RWPE1 (cell line): ENCODE data around the gene TMEM253.

ENCODE experiments used
- CTCF ChIA-PET: fragments of 350-600 bp; sonication (Branson Sonifier 250); formaldehyde crosslinking; extraction: SDS; loops from one replicate; lab custom pipeline; 2021; lab: Yijun Ruan, JAX
- POLR2A ChIA-PET: fragments of 400-600 bp; formaldehyde crosslinking; extraction: SDS; loops from one replicate; lab custom pipeline; 2020; ENCODE audit warnings: antibody characterized with exemption; ENCODE audit not compliant: low non-redundant PET; lab: Yijun Ruan, JAX
- DNase-seq: peaks from one replicate; pipeline ENCODE4 v3.0.0; 2012; ENCODE audit warnings: low spot score
- H3K27ac ChIP-seq: fragments of 450-650 bp; 2 replicates; pipeline ENCODE4 v1.5.1; 2017
- TF ChIP-seq, protein P1 (sequence below): fragments of 450-650 bp; conservative IDR thresholded peaks from 2 replicates; pipeline ENCODE4 v1.5.1; 2017; ENCODE audit warnings: low read depth, mild to moderate bottlenecking

TMEM253 gene

DNA sequence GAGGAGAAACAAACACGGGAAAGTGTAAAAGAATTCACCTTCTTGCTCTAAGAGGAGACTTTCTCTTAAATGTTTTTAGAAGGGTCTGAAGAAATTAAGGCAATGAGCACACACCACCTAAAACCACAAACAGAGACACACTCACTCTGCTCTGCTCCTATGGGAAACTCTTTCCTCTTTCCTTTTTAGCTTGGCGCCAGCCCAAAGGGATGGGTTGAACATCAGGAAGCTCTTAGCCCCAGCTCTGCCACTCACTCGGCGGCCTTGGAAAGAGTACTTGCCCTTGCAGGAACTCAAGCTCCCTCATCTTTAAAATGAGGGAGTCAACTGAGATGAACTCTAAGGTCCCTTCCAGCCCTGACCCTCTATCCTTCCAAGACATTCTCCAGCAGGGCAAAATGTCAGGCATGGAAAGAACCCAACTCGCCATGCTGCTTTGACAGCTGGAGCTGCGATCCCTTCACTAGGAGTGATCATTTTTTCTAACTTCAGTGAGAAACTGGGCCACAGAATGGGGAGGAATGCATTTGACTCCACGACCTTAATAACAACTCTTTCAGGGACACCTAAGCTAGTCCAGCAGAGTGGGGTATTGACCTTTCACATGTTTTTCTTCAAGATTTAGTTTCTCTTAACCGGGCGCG, 44.2 kb upstream of the TMEM253 start:
- ChIA-PET POLR2A (no interaction called here), CTCF (interaction anchor here (1.9 kb wide), 1 partner anchor 42 kb away, joined by 5 read pairs; no protein-coding TSS in a partner anchor)
- TF ChIP-seq, protein P1, sequence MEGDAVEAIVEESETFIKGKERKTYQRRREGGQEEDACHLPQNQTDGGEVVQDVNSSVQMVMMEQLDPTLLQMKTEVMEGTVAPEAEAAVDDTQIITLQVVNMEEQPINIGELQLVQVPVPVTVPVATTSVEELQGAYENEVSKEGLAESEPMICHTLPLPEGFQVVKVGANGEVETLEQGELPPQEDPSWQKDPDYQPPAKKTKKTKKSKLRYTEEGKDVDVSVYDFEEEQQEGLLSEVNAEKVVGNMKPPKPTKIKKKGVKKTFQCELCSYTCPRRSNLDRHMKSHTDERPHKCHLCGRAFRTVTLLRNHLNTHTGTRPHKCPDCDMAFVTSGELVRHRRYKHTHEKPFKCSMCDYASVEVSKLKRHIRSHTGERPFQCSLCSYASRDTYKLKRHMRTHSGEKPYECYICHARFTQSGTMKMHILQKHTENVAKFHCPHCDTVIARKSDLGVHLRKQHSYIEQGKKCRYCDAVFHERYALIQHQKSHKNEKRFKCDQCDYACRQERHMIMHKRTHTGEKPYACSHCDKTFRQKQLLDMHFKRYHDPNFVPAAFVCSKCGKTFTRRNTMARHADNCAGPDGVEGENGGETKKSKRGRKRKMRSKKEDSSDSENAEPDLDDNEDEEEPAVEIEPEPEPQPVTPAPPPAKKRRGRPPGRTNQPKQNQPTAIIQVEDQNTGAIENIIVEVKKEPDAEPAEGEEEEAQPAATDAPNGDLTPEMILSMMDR = no peak
- DNase-seq = no peak
- H3K27ac ChIP-seq = no peak overlapping the region

DNA sequence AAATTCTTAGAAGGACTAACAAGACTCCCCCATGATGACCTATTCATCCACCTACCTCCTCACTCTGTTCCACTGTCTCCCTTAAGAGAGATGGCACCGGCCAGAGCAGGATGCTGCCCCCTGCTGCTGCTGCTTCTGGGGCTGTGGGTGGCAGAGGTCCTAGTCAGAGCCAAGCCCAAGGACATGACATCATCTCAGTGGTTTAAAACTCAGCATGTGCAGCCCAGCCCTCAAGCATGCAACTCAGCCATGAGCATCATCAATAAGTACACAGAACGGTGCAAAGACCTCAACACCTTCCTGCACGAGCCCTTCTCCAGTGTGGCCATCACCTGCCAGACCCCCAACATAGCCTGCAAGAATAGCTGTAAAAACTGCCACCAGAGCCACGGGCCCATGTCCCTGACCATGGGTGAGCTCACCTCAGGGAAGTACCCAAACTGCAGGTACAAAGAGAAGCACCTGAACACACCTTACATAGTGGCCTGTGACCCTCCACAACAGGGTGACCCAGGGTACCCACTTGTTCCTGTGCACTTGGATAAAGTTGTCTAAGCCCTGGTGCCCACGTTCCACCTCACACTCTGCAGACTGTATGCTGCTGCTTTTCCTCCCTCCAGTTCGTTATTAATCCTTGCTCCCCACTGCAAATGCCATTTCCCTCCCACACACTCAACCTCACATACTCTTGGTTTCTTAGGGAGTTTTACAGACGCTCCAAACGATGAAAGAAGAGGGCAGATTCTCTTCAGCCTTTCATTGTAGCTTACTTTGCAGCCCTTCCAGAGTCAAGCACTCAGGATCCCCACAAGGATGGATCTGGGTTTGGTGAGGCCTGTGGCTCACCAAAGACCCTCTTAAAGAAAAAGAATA, 42.8 kb upstream of the TMEM253 start, which contains the start of gene RNASE8:
Gene RNASE8, plus strand, starts transcription at position 20 of the 873 bp plus-strand sequence. Its CDS starts 71 bp downstream, at position 91.
- no peak for DNase-seq
- CTCF ChIA-PET = interaction anchor here (0.7 to 1.9 kb wide), 2 partner anchors 40 to 43 kb away, joined by 5 to 6 read pairs; no protein-coding TSS in a partner anchor
- no peak within 1 kb of the TSS for H3K27ac ChIP-seq
- TF ChIP-seq, protein P1 = no peak
- POLR2A ChIA-PET = no interaction called here

DNA sequence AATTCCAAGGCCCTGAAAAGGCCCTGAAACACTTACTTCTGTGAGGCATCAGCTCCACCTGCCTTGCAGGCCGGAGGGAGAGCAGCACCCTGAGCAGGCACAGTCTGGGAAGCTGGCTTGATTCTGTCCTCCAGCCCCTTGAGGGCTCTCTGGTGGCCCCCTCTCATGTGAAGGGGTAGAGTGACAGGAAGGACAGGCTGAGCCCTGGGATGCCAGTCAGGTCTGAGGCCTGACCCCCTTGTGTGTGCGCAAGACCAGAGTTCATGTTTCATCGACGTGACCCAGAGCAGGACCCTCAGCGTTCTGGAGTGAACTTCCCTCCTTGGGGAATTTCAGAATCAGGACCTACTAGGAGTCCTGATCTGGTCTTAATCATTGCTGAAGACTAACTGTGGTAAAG, 42.0 kb upstream of the TMEM253 start:
- TF ChIP-seq, protein P1 = no peak
- H3K27ac ChIP-seq = no peak overlapping the region
- POLR2A ChIA-PET = no interaction called here
- DNase-seq = no peak
- CTCF ChIA-PET = interaction anchor here (1.9 kb wide), 1 partner anchor 44 kb away, joined by 5 read pairs; no protein-coding TSS in a partner anchor

DNA sequence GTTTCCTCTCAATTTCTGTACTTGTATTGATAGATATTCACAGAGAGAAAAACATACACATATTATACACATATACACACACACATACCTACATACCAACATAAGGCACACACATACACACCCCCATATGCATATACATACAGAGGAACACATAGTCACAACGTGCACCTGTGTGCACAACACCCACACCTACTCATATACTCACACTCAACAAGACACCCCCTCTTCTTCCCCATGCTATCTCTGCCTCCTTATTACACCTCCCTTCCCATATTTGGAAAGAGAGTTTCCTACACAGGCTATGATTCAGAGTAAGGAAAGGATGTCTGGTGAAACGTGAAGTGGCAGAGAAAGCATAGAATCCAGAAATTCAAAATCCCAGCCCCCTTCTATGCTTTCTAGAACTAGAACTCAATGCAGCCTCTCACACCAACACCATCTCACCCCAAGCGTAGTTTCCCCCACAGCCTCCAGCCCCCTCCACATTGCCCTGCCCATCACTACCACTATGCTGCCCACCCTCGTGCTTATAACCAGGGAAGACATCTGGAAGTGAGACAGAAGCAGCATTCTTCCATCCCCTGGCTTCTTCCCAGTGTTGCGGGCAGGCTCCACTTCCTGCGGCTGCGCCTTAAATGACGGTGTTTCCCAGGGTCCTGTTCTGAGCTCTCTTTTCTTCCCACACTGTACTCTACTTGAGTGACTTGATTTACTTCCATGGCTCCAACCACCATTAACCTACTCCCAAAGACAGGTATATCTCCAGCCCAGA, 40.8 kb upstream of the TMEM253 start:
- POLR2A ChIA-PET = no interaction called here

DNA sequence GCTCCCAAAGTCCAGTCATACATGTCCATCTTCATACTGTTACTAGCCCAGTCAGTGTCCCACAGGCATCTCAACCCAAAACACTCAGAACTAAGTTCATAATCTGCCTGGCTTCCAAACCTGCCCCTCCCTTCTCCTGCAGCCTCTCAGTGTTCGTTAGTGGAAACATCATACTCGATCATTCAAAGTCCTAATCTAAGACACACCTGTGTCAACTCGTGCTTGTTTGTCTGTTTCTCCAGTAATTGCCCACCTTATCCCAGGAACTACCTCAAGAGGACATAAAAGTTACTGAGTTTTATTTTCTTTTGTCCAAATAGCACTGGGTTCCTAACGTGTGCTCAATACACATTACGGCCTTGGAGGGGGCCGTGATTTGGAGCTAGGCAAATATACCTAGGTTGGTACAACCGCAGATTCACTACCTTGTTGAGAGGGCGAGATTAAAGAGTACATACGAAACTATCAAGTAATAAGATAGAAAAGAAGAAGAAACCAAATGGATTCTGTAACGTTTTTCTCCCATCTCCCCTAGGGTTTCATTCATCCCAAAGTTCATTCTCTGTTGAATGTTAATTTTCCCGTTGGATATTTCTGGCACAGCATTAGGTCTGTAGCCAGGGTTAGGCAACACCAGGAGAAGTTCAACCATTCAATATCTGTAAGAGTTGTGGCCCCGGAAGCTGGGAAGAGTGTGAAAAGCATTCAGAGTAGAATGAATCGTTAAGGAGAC, 40.1 kb upstream of the TMEM253 start:
- ChIA-PET CTCF (interaction anchor here (0.7 to 1.0 kb wide), 2 partner anchors 10 to 320 kb away, joined by 3 read pairs; no protein-coding TSS in a partner anchor), POLR2A (no interaction called here)
- TF ChIP-seq, protein P1 = no peak
- H3K27ac ChIP-seq = no peak overlapping the region
- DNase-seq = no peak

More for the DNA sequence above, 40.8 kb upstream of the TMEM253 start:
- CTCF ChIA-PET = no interaction called here
- H3K27ac ChIP-seq = no peak overlapping the region
- TF ChIP-seq, protein P1 = no peak
- no peak for DNase-seq
